Activated CD4-positive, alpha-beta T cell treated with anti-CD3 and anti-CD28 coated beads for 1 hour (primary cell): ENCODE measurements around the gene CREB5.
"Not testable (repeated sequence)": the region's sequence is repeated elsewhere in the genome, so short reads cannot be mapped to it uniquely, and the experiment has no call there.

Source experiments
- DNase-seq: peaks from one replicate; pipeline ENCODE4 v3.0.0-alpha.2; 2020

Gene CREB5

DNA sequence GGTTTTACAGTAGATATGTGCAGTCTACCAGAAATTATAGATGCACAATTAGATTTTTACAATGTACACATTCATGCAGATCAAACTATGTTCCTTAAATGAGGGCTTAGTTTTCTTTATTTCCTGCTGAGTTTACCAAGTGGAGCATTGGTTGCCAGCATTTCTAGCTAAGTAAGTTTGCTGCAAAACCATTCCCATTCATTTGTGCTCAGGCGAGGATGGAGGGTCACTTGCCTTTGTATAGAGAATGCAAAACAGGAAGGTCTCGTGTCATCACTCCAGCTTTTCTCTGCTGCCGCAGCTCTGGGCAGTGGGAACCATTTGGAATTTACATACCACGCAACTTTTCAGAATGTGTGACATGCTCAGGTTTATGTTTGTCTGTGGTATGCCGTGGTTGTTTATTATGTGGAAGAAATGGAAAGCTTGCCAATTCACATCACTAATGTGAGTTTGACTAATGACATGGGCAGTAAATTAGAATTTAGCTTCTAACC, 347.2 kb downstream of the CREB5 start:
- no peak for DNase-seq

DNA sequence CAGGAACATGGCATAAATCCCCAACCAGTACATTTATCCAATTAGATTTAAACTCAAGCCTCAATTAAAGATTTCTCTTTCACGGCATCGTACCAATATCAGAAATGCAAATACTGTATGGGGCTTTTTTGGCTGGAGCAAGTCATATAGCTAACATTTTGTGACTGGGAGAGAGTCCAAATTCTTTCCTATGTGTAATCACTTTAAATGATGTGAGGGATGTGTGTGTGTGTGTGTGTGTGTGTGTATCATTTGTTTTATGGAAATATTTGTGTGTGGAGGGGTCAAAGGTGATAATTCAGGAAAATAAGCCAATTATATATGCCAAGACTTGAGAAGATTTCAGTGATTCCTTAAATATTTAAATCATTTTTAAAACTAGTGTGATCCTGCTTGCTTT, 349.2 kb downstream of the CREB5 start:
- no peak for DNase-seq

DNA sequence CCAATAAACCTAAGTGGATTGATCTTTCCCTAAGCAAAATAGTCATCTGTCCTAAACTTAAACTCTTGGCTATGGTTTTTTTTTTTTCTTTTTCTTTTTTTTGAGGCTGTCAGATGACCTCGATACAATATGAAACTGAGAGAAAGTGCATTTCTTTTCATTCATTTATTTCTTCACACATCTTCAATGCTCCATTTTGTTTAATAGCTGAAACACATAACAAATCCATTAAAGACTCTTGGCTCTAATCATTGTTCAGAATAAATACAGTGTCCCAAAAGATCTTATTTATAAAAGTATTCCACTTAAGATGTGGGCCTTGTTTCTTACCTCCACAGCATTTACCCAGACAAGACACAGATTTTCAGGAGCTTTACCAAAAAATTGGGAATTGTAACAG, 350.3 kb downstream of the CREB5 start:
- no peak for DNase-seq

DNA sequence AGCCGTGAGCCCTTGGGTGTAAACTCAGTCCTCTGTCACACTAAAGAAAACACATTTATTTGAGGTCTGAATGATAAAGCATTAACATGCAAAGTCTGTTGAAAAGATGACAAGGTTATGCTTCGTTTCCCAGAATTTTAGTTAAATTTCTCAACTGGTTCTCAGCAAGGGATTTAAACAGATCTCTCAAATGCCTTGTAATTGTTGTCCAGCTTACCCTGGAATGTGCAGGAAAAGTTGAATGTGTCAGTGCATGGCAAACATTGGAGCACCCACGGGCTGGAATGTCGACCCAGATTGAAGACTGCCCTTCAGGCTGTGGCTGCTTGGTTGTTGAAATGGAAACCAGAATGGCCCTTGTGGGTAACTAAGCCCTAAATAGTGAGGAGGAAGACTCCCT, 354.0 kb downstream of the CREB5 start:
- no peak for DNase-seq

DNA sequence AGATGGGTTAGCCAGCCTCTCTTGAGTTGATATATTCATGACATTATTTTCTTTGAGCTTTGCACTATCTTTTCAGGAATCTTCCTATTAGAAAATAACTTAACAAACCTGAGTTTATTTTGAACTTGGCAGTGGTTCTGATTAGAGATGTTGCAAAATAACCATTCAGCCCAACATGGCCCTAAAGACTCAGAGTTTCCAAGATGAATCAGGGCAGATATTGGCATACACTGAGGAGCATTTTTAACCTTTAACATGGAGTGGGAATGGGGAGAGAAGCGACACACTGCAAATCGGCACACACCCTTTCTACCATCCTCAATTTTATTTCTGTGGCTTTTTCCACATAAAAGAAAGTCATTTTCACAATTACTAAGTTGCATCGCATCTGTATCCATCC, 355.0 kb downstream of the CREB5 start:
- DNase-seq, result no peak

DNA sequence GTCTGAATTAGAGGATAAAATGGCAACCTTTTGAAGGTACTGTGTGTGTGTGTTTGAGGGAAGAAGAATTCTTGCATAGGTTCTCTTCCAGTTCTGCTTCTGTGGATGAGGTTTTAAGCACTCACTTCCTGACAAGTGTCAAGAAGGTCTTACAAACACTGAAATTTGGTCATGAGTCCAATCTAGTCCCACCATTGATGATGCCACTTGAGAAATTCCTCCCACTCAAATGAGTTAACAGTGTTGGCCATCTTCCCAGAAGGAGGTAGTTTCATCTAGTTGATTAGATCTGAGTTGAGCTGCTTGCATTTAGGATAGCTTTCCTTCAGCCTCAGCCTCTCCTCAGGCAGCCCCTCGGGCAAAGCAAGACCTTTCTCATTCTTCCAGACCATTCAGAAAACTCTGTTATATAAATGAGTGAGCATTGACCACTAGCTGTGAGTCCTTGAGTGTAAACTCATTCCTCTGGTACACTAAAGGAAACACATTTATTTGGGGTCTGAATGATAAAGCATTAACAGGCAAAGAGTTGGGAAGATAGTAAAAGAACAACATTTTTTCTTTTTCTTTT, 356.3 kb downstream of the CREB5 start:
- no peak for DNase-seq

DNA sequence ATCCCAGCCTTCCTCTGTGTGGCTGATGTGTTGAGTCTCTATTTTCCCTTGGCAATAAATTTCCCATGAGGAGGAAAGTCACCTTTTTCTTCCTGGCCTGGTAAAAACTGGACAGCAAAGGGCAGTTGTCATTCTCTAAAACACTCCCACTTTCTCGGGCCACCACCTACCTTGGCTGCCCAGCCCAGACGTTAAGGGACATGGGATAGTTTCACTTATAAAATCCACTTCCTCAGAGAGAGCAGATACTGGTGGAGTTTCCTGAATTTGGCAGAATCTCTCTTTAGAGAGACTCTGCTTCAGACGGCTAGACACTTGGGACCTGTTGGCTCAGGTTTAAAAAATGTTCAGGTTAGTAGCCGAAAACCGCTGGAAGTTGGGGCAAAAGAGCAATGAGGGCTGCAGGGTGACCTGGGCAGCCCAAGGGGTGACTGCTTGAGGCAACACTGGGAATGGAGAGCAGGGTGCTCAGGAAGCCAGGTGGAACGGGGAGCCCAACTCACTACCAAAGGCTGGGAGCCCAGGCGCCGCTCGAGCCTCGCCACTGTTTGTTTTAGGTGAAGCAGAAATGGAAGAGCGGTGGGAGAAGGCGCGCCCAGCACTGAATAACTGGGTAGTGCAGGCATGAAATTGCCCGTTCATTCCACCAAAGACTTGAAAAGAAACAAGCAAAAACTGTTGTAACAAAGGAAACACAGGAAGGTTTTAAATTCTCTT, 359.7 kb downstream of the CREB5 start:
- no peak for DNase-seq

DNA sequence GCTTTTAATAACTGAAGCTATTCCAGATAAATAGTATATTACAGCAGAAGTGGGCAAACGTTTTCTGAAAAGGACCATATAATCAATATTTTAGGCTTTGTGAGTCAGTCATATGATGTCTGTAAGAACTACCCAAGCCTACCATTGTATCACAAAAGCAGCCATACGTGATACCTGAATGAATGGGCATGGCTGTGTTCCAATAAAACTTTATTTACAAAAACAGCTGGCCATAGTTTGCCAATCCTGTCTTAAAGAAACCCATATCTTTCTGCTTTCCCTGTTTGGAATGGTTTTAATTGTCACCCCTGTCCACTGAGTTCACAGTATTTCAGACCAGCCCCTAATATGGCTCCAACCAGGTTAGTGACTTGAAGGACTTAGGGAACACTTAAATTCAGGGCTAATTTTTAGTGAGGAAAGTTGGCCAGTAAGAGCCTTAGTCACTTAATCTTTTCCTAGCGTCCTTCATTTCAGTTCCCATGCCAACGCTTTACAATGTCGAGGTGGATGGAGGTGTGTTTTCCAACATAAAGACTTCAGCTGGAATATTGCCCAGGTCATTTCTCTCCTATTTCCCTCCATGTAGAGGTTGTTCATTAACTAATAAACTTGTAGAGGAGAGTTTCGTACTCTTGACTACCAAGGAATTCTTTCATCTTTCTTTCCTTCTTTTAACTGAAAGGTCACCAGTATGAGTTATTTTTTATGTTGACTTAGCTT, 361.3 kb downstream of the CREB5 start:
- DNase-seq, result no peak

DNA sequence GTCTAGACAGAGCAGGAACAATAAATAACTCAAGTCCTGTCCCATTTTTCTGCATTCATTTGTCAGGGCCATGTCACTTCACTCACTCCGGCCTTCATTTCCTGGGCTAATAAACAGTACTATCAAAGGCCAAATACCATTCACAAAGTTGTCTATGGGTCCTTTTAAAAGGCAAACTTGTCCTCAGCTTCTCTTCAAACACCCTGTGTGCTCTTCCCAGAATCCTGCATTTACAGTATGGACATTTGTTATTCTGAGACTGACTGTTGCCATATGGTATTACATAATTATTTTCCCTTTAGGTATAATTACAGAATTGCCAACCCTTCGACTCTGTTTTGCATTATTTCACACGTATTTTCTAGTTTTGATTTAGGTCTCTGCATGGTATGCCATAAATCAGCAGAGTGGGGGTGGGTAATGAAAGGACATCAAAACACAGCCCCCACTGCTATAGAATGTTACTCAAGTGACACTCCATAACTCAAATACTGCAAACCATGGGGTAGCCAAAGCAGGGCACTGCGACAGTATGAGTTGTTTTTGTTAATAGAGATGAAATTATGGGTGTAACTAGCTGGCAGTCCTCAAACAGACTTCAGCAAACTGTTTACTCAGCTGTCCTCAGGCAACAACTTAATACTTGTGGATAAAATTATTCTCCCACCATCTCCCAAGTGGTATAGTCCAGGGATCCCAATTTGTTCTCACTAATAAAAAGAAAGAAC, 362.1 kb downstream of the CREB5 start:
- DNase-seq, result no peak

DNA sequence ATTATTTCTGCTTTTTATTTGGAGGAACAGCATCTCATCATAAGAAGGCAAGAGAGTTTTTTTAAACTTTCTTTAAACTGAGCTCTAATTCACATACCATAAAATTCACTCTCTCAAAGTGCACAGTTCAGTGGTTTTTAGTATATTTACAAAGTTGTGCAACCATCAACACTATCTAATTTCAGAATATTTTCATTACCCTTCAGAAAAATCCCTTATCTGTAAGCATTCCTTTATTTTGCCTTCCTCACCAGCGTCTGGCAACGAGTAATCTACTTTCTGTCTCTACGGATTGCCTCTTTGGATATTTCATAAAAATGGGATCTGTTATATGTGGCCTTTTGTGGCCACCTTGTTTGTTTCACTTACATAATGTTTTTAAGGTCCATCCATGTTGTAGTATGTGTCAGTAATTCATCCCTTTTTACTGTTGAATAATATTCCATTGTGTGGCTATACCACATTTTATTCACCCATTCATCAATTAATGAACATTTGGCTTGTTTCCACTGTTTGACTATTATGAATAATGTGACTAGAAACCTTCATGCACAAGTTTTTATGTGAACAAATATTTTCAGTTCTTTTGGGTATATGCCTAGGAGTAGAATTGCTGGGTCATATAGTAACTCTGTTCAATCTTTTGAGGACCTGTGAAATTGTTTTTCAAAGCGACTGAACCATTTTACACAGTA, 364.3 kb downstream of the CREB5 start:
- DNase-seq, result no peak

DNA sequence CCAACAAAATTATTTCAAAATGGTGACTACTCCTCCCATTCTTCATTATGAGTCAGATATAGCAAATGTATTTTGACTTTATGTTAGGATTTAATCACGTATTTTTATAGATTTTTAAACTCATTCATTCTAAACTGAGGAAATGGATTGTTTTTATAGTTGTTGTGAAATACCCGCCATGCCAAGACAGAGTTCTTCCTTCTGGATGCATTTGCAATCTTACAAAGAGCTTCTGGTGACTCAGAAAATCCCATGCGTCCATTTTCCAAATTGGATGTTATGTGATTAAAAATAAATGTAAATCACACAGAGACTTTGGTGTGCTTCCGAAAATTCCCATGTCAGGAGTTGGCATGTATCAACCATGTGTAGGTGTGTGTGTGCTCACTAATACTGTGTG, 366.5 kb downstream of the CREB5 start:
- DNase-seq, result no peak

DNA sequence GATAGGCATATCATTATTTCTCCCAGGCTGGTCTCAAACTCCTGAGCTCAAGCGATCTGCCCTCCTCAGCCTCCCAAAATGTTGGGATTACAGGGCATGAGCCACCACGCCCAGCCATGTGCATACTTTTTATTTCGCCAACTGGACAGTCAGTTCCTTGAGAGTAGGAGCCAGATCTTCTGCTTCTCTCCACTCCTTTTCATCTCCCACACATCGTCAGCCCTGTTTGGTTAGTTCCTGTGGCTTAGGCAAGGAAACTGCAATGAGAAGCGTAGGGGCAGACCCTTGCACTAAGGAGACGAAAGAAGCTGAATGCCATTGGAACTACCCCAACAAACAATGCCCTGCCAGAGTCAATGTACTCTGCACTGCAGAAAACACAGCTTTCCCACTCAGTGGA, 367.6 kb downstream of the CREB5 start:
- no peak for DNase-seq

DNA sequence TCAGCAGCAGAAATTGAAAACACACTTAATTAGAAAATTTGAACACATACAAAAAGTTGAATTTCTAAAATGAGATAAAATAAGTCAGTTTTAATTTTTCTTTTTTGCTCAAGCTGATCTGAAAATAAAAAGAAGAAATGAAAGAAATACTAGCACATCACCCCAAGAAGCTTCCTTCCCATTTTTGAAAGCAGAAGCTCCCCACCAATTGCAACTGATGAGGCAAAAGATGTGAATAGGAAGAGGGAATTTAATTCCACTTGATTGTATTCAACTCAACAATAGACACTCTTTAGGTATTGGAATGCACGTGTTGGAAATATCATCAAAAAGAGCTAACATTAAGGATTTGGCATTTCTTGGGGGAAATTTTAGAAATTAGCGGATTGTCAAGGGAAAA, 370.0 kb downstream of the CREB5 start:
- DNase-seq, result no peak

DNA sequence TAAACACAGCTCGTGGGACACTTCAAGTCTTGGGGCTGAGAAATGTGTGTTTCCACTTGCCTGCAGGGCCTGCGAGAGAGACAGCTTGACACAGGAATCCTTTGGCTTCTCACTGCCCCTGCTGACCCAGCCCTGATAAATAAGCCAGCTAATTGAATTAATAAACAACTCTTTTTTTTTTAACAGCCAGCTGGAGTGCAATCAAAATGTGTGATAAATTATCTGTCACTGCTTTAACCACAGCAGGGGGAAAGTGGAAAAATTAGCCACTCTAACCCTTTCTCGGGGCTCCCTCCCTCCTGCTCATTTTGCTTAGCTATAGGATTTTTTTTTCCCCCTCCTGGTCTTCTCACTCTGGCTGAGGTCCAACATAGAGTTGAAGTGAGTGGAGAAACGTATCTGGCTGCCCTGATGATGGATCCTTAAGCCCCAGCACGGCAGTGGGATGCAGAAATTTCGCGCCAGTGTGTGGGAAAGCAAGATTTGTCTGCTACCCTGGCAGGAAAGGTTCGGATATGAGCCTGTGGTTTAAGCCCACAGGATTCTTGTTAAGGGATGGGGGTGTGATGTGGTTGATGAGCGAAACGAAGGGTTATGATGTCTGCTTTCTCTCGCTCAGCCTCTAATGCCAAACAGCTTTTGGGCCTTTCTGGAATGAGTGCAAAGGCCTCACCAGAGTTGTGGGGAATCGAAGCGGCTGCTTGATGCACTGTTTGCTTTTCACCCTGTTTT, 372.0 kb downstream of the CREB5 start:
- no peak for DNase-seq

DNA sequence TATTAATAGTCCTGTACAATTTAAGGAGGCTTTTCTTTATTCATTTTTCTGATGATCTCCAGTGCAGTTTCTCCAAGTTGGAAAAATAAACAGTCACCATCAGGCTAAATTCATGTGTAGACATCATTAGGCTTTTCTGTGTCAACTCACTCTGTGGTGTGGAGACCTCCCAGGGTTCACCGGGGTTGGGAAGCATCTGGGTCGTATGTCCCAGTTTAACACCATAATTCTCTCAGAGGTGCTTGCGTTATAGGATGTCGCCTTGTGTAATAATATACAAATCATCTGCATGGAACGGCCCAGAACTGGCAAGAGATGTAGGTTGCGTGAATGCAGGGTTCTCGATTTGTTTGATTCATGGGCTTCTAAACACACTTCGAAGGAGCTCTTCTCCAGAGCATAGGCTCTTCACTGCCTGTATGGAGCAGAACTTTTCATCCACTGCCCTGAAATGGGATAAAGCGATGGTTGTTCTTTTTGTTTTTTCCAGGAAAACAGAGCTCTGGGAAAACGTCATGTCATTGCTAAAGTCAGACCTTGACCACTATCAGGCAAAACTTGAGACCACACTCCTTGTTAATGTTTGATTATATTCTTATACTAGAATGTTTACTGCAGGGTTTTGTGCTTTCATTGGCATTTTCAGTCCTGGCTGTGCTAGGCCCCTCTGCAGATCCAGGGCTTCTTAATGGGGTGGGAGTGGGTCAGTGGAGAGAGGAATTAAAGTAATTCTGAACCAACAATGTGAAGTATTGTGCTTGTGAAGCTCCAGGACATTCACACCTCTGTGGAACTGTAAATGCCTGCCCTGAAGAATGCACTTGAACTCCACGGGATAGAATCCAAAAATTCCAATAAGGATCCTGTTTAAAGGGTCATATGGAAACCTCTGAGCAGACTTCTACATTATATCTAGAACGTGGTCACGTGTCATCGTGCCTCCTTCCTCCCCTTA, 373.0 kb downstream of the CREB5 start:
- no peak for DNase-seq

DNA sequence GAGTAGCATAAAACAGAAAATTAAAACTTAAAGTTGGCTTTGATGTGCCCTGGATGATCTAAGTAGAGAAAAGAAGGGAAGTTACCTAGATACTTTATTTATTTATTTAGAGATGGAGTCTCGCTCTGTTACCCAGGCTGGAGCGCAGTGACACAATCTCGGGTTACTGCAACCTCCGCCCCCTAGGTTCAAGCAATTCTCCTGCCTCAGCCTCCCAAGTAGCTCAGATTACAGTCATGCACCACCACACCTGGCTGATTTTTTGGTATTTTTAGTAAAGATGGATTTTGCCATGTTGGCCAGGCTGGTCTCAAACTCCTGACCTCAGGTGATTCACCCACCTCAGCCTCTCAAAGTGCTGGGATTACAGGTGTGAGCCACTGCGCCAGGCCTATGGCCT, 373.8 kb downstream of the CREB5 start:
- not testable (repeated sequence) for DNase-seq

DNA sequence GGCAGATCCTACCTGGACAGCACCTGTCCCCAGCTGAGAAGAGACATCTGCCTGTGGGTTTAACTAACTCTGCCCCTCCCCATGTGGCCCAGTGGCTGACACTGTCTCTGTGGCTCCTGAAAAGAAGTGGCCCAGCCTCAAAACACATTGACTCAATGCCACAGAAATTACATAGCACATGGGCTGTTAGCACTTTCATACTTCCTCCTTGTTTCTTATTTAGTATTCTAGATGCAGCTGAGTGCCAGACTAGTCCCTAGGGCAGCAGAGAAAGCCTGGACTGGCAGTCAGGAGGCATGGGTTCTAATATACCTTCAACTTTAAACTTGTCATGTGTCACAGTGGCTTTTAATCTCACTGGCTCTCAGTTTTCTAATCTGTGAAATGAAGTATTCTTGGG, 374.8 kb downstream of the CREB5 start:
- no peak for DNase-seq

DNA sequence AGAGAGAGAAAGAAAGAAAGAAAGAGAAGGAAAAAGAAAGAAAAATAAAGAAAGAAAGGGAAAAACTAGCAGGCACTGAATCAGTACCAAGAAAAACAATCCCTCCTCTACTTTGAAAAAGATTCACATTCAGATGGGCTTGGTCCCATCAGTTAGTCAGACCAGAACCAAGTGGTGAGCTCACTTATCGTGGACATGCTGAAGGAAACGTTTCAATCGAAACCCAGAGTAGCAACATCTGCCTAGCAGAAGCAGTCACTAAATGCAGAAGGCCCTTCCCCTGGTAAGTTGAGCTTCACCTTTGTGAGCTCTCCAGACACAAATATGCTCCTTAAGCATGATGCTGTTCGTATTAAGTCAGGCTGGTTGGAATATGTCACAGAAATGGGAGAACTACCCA, 378.1 kb downstream of the CREB5 start:
- no peak for DNase-seq

DNA sequence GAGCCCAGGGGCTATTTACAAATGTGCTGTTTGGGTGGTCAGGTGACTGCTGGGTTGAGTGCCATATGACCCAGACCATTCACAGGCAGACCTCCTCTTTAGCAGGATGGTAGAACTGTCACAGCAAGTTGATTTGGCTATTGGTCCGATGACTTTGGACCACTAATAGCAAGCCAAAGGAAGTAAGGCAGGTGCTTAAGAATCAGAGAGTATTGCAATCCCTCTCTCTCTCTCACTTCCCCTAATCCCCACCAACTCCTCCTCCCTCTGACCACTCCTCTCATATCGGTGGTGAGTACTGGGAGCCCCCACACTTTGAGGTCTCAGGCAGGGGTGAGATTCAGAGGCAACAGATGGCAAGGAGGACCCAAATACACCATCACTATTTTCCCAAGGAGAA, 380.5 kb downstream of the CREB5 start:
- DNase-seq, result no peak

DNA sequence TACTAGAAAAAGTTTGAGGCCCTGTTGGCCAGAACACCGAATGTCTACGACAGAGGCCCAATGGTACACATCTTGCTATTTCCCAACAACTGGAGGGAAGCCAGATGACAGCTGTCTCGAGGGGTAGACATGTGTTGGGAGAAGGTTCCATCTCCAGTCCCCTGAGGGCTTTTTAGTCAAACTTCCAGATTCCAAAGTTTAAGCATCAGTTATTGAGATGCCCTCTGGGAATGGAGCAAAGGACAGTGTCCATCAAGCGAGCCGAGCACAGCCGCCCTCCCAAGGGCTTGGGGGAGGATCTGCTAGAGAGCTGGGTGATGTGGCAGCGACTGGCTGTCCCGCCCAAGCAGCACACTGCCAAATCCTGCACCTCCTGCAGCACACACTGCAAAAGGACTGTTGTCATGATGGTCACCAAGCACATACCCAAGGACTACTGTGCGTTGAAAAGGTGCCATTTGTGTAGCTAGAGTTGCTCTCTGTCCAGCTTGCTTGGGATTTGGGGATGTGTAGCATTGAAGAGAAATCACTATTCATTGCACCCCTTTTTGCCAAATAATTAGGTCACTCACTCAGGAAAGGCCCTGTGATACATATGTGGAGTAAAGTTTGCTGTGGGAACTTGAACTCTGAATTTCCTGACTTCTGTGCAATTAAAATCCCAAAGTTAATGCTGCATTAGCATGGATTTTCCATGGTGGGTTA, 381.2 kb downstream of the CREB5 start:
- DNase-seq, result no peak
